ENCODE results near the gene USP20.
"Not testable (repeated sequence)": the region's sequence is repeated elsewhere in the genome, so short reads cannot be mapped to it uniquely, and the experiment has no call there.

USP20 gene

GRCh38 chr9:129889122-129889940 is 54.1 kb downstream of the USP20 start:
- TF ChIP-seq GATA1 (IDR thresholded peaks at IDR 0.05; ENCODE audit: low read depth, low read length): no peak
- TF ChIP-seq POLR2A (IDR thresholded peaks at IDR 0.05; ENCODE audit: low read length): no peak
- DNase-seq: no peak

GRCh38 chr9:129889941-129890717 is 54.9 kb downstream of the USP20 start:
- TF ChIP-seq GATA1 (IDR thresholded peaks at IDR 0.05; ENCODE audit: low read depth, low read length) (no peak), POLR2A (IDR thresholded peaks at IDR 0.05; ENCODE audit: low read length) (no peak)
- DNase-seq: peak; percentile 47 to 64

GRCh38 chr9:129890718-129891299 is 55.6 kb downstream of the USP20 start:
- not testable (repeated sequence) for DNase-seq

- DNase-seq: no peak
- no peak for TF ChIP-seq GATA1 (IDR thresholded peaks at IDR 0.05; ENCODE audit: low read depth, low read length)
- TF ChIP-seq POLR2A (IDR thresholded peaks at IDR 0.05; ENCODE audit: low read length): no peak
These were observed 56.3 kb downstream of the USP20 start for GRCh38 chr9:129891569-129891968.

- DNase-seq: no peak
- no peak for TF ChIP-seq POLR2A (IDR thresholded peaks at IDR 0.05; ENCODE audit: low read length)
- no peak for TF ChIP-seq GATA1 (IDR thresholded peaks at IDR 0.05; ENCODE audit: low read depth, low read length)
These were observed 59.0 kb downstream of the USP20 start for GRCh38 chr9:129894120-129894823.

- TF ChIP-seq POLR2A (IDR thresholded peaks at IDR 0.05; ENCODE audit: low read length) (no peak), GATA1 (IDR thresholded peaks at IDR 0.05; ENCODE audit: low read depth, low read length) (no peak)
- DNase-seq: peak; percentile 78 to 85
These were observed 60.4 kb downstream of the USP20 start for GRCh38 chr9:129895376-129896268.

GRCh38 chr9:129897263-129897662 is 62.0 kb downstream of the USP20 start:
- TF ChIP-seq POLR2A (IDR thresholded peaks at IDR 0.05; ENCODE audit: low read length) (no peak), GATA1 (IDR thresholded peaks at IDR 0.05; ENCODE audit: low read depth, low read length) (no peak)
- no peak for DNase-seq

GRCh38 chr9:129898185-129898584 is 62.9 kb downstream of the USP20 start:
- no peak for DNase-seq
- TF ChIP-seq POLR2A (IDR thresholded peaks at IDR 0.05; ENCODE audit: low read length): no peak
- TF ChIP-seq GATA1 (IDR thresholded peaks at IDR 0.05; ENCODE audit: low read depth, low read length): no peak

GRCh38 chr9:129899620-129900019 is 64.4 kb downstream of the USP20 start:
- no peak for TF ChIP-seq POLR2A (IDR thresholded peaks at IDR 0.05; ENCODE audit: low read length)
- TF ChIP-seq GATA1 (IDR thresholded peaks at IDR 0.05; ENCODE audit: low read depth, low read length): no peak
- DNase-seq: no peak

- TF ChIP-seq GATA1 (IDR thresholded peaks at IDR 0.05; ENCODE audit: low read depth, low read length) (no peak), POLR2A (IDR thresholded peaks at IDR 0.05; ENCODE audit: low read length) (no peak)
- DNase-seq: no peak
These were observed 65.2 kb downstream of the USP20 start for GRCh38 chr9:129900263-129901027.

- TF ChIP-seq POLR2A (IDR thresholded peaks at IDR 0.05; ENCODE audit: low read length) (no peak), GATA1 (IDR thresholded peaks at IDR 0.05; ENCODE audit: low read depth, low read length) (no peak)
- no peak for DNase-seq
These were observed 66.9 kb downstream of the USP20 start for GRCh38 chr9:129901993-129902739.

GRCh38 chr9:129902740-129903134 is 67.5 kb downstream of the USP20 start:
- TF ChIP-seq POLR2A (IDR thresholded peaks at IDR 0.05; ENCODE audit: low read length): no peak
- TF ChIP-seq GATA1 (IDR thresholded peaks at IDR 0.05; ENCODE audit: low read depth, low read length): no peak
- DNase-seq: no peak

Measured in erythroblast (primary cell).